GM21390 (cell line): ENCODE data around the gene ZPR1.
"Not testable (repeated sequence)": the region's sequence is repeated elsewhere in the genome, so short reads cannot be mapped to it uniquely, and the experiment has no call there.

Source experiments
- ATAC-seq: cut with Tn5 transposase; IDR thresholded peaks from one replicate; pipeline ENCODE4 v1.9.1; 2021; ENCODE audit not compliant: unreplicated experiment

The ZPR1 gene

GRCh38 chr11:116787786-116788486 is at the start of gene ZPR1:
ZPR1 (minus strand) TSS chr11:116788023; CDS start chr11:116787990, 33 bp downstream.
- ATAC-seq, result peak; percentile 90

- no peak for ATAC-seq
Observed at GRCh38 chr11:116836632-116836991, 48.8 kb upstream of the ZPR1 start.

GRCh38 chr11:116835791-116836631 is 48.2 kb upstream of the ZPR1 start:
- peak; percentile 78 for ATAC-seq

- ATAC-seq, result peak; percentile 34
Observed at GRCh38 chr11:116835042-116835772, 47.4 kb upstream of the ZPR1 start.

- ATAC-seq, result not testable (repeated sequence)
Observed at GRCh38 chr11:116834535-116835041, 46.8 kb upstream of the ZPR1 start.

GRCh38 chr11:116833816-116834534 is 46.2 kb upstream of the ZPR1 start:
- ATAC-seq, result no peak

GRCh38 chr11:116833491-116833815 is 45.6 kb upstream of the ZPR1 start:
- no peak for ATAC-seq

GRCh38 chr11:116832350-116833290 is 44.8 kb upstream of the ZPR1 start:
- ATAC-seq, result no peak

- no peak for ATAC-seq
Observed at GRCh38 chr11:116831790-116832349, 44.0 kb upstream of the ZPR1 start.

GRCh38 chr11:116830184-116830912 is 42.5 kb upstream of the ZPR1 start:
- ATAC-seq, result no peak

GRCh38 chr11:116829525-116830183 is 41.8 kb upstream of the ZPR1 start, which contains the start of gene APOC3:
APOC3 (plus strand) TSS chr11:116829907; CDS start chr11:116830583, 676 bp downstream.
- ATAC-seq, result no peak

GRCh38 chr11:116828632-116829524 is 41.1 kb upstream of the ZPR1 start:
- no peak for ATAC-seq

GRCh38 chr11:116827461-116827860 is 39.6 kb upstream of the ZPR1 start:
- no peak for ATAC-seq

- ATAC-seq, result no peak
Observed at GRCh38 chr11:116826751-116827431, 39.1 kb upstream of the ZPR1 start.

GRCh38 chr11:116825854-116826750 is 38.3 kb upstream of the ZPR1 start:
- no peak for ATAC-seq

- no peak for ATAC-seq
Observed at GRCh38 chr11:116825434-116825833, 37.6 kb upstream of the ZPR1 start.
